H9 (cell line): ENCODE data around the gene COL18A1. TPM values are rescaled to one million over a fixed set of nuclear protein-coding genes. Genes with fewer than 3 reads are reported as not detected.

ENCODE experiments used
- DNase-seq: peaks from one replicate; pipeline ENCODE4 v3.0.0-alpha.2; 2017
- H2AFZ ChIP-seq: one replicate; pipeline ENCODE4 v1.6.1; 2013; ENCODE audit warnings: mild to moderate bottlenecking, low read length, control low read depth, moderate library complexity
- H2AK5ac ChIP-seq: 2 replicates; pipeline ENCODE4 v1.6.1; 2013; ENCODE audit warnings: low read length, control low read depth, mixed read lengths; ENCODE audit not compliant: insufficient read length
- H2BK120ac ChIP-seq: one replicate; pipeline ENCODE4 v1.6.1; 2013; ENCODE audit warnings: low read depth, mild to moderate bottlenecking, low read length, control low read depth, inconsistent platforms; ENCODE audit not compliant: poor library complexity, severe bottlenecking
- H2BK12ac ChIP-seq: 2 replicates; pipeline ENCODE4 v1.6.1; 2013; ENCODE audit warnings: low read length, control low read depth, mixed read lengths, low read depth; ENCODE audit not compliant: insufficient read length
- H2BK15ac ChIP-seq: 2 replicates; pipeline ENCODE4 v1.6.1; 2013; ENCODE audit warnings: low read depth, low read length, control low read depth
- H2BK20ac ChIP-seq: one replicate; pipeline ENCODE4 v1.6.1; 2013; ENCODE audit warnings: low read depth, mild to moderate bottlenecking, low read length, control low read depth, inconsistent platforms; ENCODE audit not compliant: poor library complexity, severe bottlenecking
- H2BK5ac ChIP-seq: 2 replicates; pipeline ENCODE4 v1.6.1; 2013; ENCODE audit warnings: low read length, control low read depth, mixed read lengths; ENCODE audit not compliant: insufficient read length
- H3K14ac ChIP-seq: 2 replicates; pipeline ENCODE4 v1.6.1; 2013; ENCODE audit warnings: low read length, control low read depth; ENCODE audit not compliant: insufficient read depth
- H3K18ac ChIP-seq: 2 replicates; pipeline ENCODE4 v1.6.1; 2013; ENCODE audit warnings: low read depth, mild to moderate bottlenecking, mixed read lengths, low read length, control low read depth; ENCODE audit not compliant: insufficient read length
- H3K23ac ChIP-seq: 2 replicates; pipeline ENCODE4 v1.6.1; 2013; ENCODE audit warnings: low read length, control low read depth, mixed read lengths, low read depth; ENCODE audit not compliant: insufficient read length
- H3K23me2 ChIP-seq: 2 replicates; pipeline ENCODE4 v1.6.1; 2013; ENCODE audit warnings: low read depth, mild to moderate bottlenecking, mixed read lengths, low read length, control low read depth; ENCODE audit not compliant: insufficient read length, poor library complexity, severe bottlenecking
- H3K27ac ChIP-seq: 2 replicates; pipeline ENCODE4 v1.5.1; 2013; ENCODE audit warnings: low read length, control low read depth, mixed read lengths, low read depth; ENCODE audit not compliant: insufficient read length
- H3K27me3 ChIP-seq: 2 replicates; pipeline ENCODE4 v1.6.1; 2013; ENCODE audit warnings: low read length, control low read depth, inconsistent platforms; ENCODE audit not compliant: insufficient read depth
- H3K4ac ChIP-seq: 2 replicates; pipeline ENCODE4 v1.6.1; 2013; ENCODE audit warnings: low read depth, mild to moderate bottlenecking, control low read depth, inconsistent platforms, low read length, moderate library complexity
- H3K4me1 ChIP-seq: 2 replicates; pipeline ENCODE4 v1.6.1; 2013; ENCODE audit warnings: low read length, control low read depth, inconsistent platforms; ENCODE audit not compliant: insufficient read depth
- H3K4me2 ChIP-seq: 2 replicates; pipeline ENCODE4 v1.6.1; 2013; ENCODE audit warnings: low read length, control low read depth, mixed read lengths; ENCODE audit not compliant: insufficient read length, insufficient read depth
- H3K56ac ChIP-seq: 2 replicates; pipeline ENCODE4 v1.6.1; 2013; ENCODE audit warnings: low read depth, mild to moderate bottlenecking, mixed read lengths, low read length, control low read depth; ENCODE audit not compliant: insufficient read length
- H3K79me1 ChIP-seq: 2 replicates; pipeline ENCODE4 v1.6.1; 2013; ENCODE audit warnings: low read depth, mild to moderate bottlenecking, moderate library complexity, low read length, control low read depth, inconsistent platforms; ENCODE audit not compliant: insufficient read depth, poor library complexity, severe bottlenecking
- H3K79me2 ChIP-seq: 2 replicates; pipeline ENCODE4 v1.6.1; 2013; ENCODE audit warnings: low read length, control low read depth, inconsistent platforms; ENCODE audit not compliant: insufficient read depth
- H3K9ac ChIP-seq: 2 replicates; pipeline ENCODE4 v1.6.1; 2013; ENCODE audit warnings: low read length, control low read depth, mixed read lengths; ENCODE audit not compliant: insufficient read length; ENCODE audit errors: extremely low read depth
- H3K9me3 ChIP-seq: one replicate; pipeline ENCODE4 v1.6.1; 2013; ENCODE audit warnings: low read depth, low read length, inconsistent platforms; ENCODE audit not compliant: control insufficient read depth
- H3T11ph ChIP-seq: one replicate; pipeline ENCODE4 v1.6.1; 2013; ENCODE audit warnings: mild to moderate bottlenecking, low read length, control low read depth, inconsistent platforms
- H4K20me1 ChIP-seq: one replicate; pipeline ENCODE4 v1.6.1; 2013; ENCODE audit not compliant: control insufficient read depth, insufficient read length, insufficient read depth
- H4K5ac ChIP-seq: 2 replicates; pipeline ENCODE4 v1.6.1; 2013; ENCODE audit warnings: low read depth, mild to moderate bottlenecking, mixed read lengths, low read length, control low read depth; ENCODE audit not compliant: insufficient read length
- H4K8ac ChIP-seq: replicated peaks from 2 replicates; pipeline ENCODE4 v1.6.1; 2013; ENCODE audit warnings: low read length, control low read depth, mixed read lengths, low read depth; ENCODE audit not compliant: insufficient read length
- H4K91ac ChIP-seq: 2 replicates; pipeline ENCODE4 v1.6.1; 2013; ENCODE audit warnings: low read depth, mild to moderate bottlenecking, moderate library complexity, mixed read lengths, low read length, control low read depth; ENCODE audit not compliant: insufficient read length
- H3K27ac Mint-ChIP-seq, 3 experiments: 2 replicates in 2 of 3; 3 replicates in 1 of 3; pipeline ENCODE4 v1.8.0; 2020 to 2021; ENCODE audit warnings: mixed read lengths in 3 of 3, mild to moderate bottlenecking in 1 of 3, moderate library complexity in 1 of 3
- H3K27me3 Mint-ChIP-seq: 2 replicates; pipeline ENCODE4 v1.8.0; 2021; ENCODE audit warnings: low read depth, mild to moderate bottlenecking, moderate library complexity, mixed read lengths
- H3K36me3 Mint-ChIP-seq, 3 experiments: 2 replicates in 2 of 3; 3 replicates in 1 of 3; pipeline ENCODE4 v1.8.0; 2020 to 2021; ENCODE audit warnings: low read depth in 3 of 3, mixed read lengths in 3 of 3; ENCODE audit not compliant: insufficient read depth in 1 of 3
- H3K4me1 Mint-ChIP-seq, 2 experiments: 2 replicates each; pipeline ENCODE4 v1.8.0; 2020; ENCODE audit warnings: mixed read lengths in 2 of 2
- H3K4me3 Mint-ChIP-seq, 2 experiments: 2 replicates in 1 of 2; 3 replicates in 1 of 2; pipeline ENCODE4 v1.8.0; 2020 to 2021; ENCODE audit warnings: mild to moderate bottlenecking in 2 of 2, mixed read lengths in 2 of 2, moderate library complexity in 1 of 2
- H3K9me3 Mint-ChIP-seq, 2 experiments: 2 replicates in 1 of 2; 3 replicates in 1 of 2; pipeline ENCODE4 v1.8.0; 2020; ENCODE audit warnings: mild to moderate bottlenecking in 2 of 2, mixed read lengths in 2 of 2, moderate library complexity in 1 of 2
- CTCF ChIP-seq: fragments of 200-600 bp; sonication (generic); conservative IDR thresholded peaks from 3 replicates; pipeline ENCODE4 v1.8.0; 2021; ENCODE audit warnings: antibody characterized with exemption, mild to moderate bottlenecking
- WGBS: extraction: QIAGEN DNeasy Blood & Tissue Kit; methylation state at CpG from one replicate; pipeline ENCODE4 v1.1.7; 2013; ENCODE audit warnings: missing lambda C conversion rate, low lambda C conversion rate, mixed read lengths; ENCODE audit not compliant: insufficient read length; ENCODE audit errors: extremely low coverage; 5-methylcytosine and 5-hydroxymethylcytosine counted together
- total RNA-seq: library from RNA; stranded (reverse); gene quantifications from 2 replicates; pipeline ENCODE4 v1.2.1, GENCODE V29; 2021

The COL18A1 gene
- total RNA-seq, 1 experiment from 2014 or later = 232 TPM

- Histone ChIP-seq H3K23ac (no peak overlapping the region), H2BK5ac (no peak overlapping the region), H3K14ac (no peak overlapping the region), H3T11ph (no peak overlapping the region), H3K79me2 (no peaks in the 10 kb centered on the region), H3K9me3 (no peaks in the 10 kb centered on the region), H2AK5ac (no peak overlapping the region), H3K18ac (no peak overlapping the region), H3K4ac (no peak overlapping the region), H2BK12ac (no peak overlapping the region), H3K27me3 (no peaks in the 10 kb centered on the region), H3K56ac (no peak overlapping the region), H3K4me2 (no peak overlapping the region), H3K27ac (no peak overlapping the region), H4K5ac (no peak overlapping the region), H2BK15ac (no peak overlapping the region), H3K23me2 (no peaks in the 10 kb centered on the region), H2BK20ac (no peak overlapping the region), H2BK120ac (no peak overlapping the region), H4K8ac (no peak overlapping the region), H3K4me1 (no peaks in the 10 kb centered on the region; the same call in 1 of the 2 replicates), H4K91ac (no peak overlapping the region), H3K9ac (no peak overlapping the region), H4K20me1 (no peaks in the 10 kb centered on the region), H2AFZ (no peak overlapping the region), H3K79me1 (no peaks in the 10 kb centered on the region)
- Mint-ChIP-seq H3K4me1 (peaks cover 43 to 47% of the 10 kb centered on the region in 2 experiments), H3K36me3 (peaks cover 0 to 18% (median 12%) of the 10 kb centered on the region in 3 experiments; a peak in 6 of 7 replicates), H3K27ac (peak overlapping the region; percentile 3 to 88 (median 30); a peak in 4 of 7 replicates), H3K9me3 (peaks cover 21 to 24% of the 10 kb centered on the region in 2 experiments), H3K4me3 (no peak overlapping the region; a peak in 1 of 5 replicates), H3K27me3 (peaks cover 6% of the 10 kb centered on the region)
- WGBS = no CpG with 5 or more reads among the region's 21 CpGs
- no peak for TF ChIP-seq CTCF
- DNase-seq = no peak
Observed at GRCh38 chr21:45379171-45379900, 25.6 kb upstream of the COL18A1 start.
